ENCODE results near the gene AIG1.
"Not testable (repeated sequence)": the region's sequence is repeated elsewhere in the genome, so short reads cannot be mapped to it uniquely, and the experiment has no call there.

AIG1 gene

GRCh38 chr6:143160439-143161220 is 99.9 kb downstream of the AIG1 start:
- H3K4me3 ChIP-seq (ENCODE audit: low read depth, low read length), result no peak overlapping the region

DNA sequence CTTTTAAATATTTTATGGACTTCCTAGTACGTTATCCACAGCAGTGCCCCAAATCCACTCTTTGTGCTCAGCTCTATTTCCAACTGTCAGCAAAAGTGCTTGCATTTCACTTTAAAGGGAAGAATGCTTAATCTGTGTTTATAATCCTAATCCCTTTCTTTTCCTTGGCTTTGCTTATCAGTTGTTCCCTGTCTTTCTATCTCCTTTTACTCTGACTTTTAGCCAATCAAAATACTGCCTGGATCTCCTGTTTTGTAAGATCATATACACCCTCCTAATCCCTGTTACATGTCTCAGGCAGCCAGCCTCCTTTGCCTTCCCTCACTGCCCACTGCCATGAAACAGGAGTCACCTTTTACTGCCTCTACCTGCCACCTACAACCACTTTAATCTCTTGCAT is 102.9 kb downstream of the AIG1 start:
- no peak overlapping the region for H3K4me3 ChIP-seq (ENCODE audit: low read depth, low read length)

- H3K4me3 ChIP-seq (ENCODE audit: low read depth, low read length), result no peak overlapping the region
Measured at GRCh38 chr6:143164565-143165105, 103.9 kb downstream of the AIG1 start.

GRCh38 chr6:143165315-143165855 is 104.7 kb downstream of the AIG1 start:
- no peak overlapping the region for H3K4me3 ChIP-seq (ENCODE audit: low read depth, low read length)

DNA sequence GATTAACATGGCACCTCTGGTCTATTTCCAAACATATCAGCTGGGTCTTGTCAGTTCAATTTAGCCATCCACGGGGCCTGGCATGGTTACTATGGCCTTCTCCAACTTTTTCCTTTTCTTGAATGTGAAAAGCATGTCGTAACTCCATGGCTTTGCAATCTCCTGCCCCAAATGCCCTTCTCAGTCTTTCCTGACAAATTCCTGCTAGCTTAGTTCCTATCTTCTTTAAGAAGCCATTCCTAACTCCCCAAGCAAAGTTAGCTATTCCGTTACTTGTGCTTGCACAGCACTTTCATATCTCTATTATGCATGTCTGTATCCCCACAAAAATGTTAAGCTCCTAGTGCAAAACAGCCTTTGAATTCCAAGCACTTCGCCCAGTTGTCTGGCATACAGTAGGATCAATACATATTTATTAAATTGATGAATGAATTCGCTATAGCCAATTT is 105.6 kb downstream of the AIG1 start:
- no peak overlapping the region for H3K4me3 ChIP-seq (ENCODE audit: low read depth, low read length)

GRCh38 chr6:143167224-143167623 is 106.5 kb downstream of the AIG1 start:
- no peak overlapping the region for H3K4me3 ChIP-seq (ENCODE audit: low read depth, low read length)

DNA sequence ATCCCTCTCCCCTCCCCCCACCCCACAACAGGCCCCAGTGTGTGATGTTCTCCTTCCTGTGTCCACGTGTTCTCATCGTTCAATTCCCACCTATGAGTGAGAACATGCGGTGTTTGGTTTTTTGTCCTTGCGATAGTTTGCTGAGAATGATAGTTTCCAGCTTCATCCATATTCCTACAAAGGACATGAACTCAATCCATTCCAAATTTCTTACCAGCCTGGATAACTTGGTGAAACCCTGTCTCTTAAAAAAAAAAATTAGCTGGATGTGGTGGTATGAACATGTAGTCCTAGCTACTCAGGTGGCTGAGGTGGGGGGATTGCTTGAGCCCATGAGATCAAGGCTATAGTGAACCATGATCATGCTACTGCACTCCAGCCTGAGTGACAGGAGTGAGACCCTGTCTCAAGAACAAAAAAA is 107.7 kb downstream of the AIG1 start:
- H3K4me3 ChIP-seq (ENCODE audit: low read depth, low read length), result not testable (repeated sequence)

DNA sequence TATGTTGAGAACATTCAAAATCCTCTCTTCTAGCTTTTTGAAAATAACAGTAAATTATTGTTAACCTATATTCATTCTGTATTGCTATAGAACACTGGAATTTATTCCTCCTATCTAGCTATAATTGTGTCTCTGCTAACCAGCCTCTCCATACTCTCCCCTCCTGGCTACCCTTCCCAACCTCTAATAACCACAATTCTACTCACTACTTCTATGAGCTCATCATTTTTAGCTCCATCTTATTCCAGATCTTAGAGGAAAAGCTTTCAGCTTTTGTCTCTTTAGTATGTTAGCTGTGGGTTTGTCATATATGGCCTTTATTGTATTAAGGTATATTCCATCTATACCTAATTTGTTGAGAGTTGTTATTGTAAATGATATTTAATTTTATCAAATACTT is 108.8 kb downstream of the AIG1 start:
- no peak overlapping the region for H3K4me3 ChIP-seq (ENCODE audit: low read depth, low read length)

- H3K4me3 ChIP-seq (ENCODE audit: low read depth, low read length), result no peak overlapping the region
Measured at GRCh38 chr6:143174516-143174915, 113.8 kb downstream of the AIG1 start.

GRCh38 chr6:143174951-143175350 is 114.3 kb downstream of the AIG1 start:
- H3K4me3 ChIP-seq (ENCODE audit: low read depth, low read length), result no peak overlapping the region

- no peak overlapping the region for H3K4me3 ChIP-seq (ENCODE audit: low read depth, low read length)
Measured at GRCh38 chr6:143176090-143177021, 115.7 kb downstream of the AIG1 start.

- no peak overlapping the region for H3K4me3 ChIP-seq (ENCODE audit: low read depth, low read length)
Measured at GRCh38 chr6:143177706-143178105, 117.0 kb downstream of the AIG1 start.

GRCh38 chr6:143179096-143179495 is 118.4 kb downstream of the AIG1 start:
- no peak overlapping the region for H3K4me3 ChIP-seq (ENCODE audit: low read depth, low read length)

- H3K4me3 ChIP-seq (ENCODE audit: low read depth, low read length), result no peak overlapping the region
Measured at GRCh38 chr6:143179901-143180612, 119.4 kb downstream of the AIG1 start.

DNA sequence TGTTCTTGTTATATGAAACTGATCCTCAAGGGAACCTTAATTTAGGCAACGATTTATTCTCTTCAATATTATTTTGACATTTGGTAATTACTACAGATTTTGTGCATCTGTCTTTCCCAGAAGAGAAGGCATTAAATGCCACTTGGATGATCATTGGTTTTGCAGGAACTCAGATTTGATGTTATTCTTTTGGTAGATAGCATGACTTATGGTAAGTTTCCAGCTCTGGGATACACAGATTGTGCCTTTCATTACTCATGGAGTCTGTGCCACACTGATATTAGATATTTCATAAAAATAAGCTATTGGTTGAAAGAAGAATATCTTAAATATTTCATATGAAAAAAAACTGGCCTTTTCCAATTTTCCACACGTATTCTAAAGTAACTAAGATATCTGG is 120.1 kb downstream of the AIG1 start:
- H3K4me3 ChIP-seq (ENCODE audit: low read depth, low read length), result no peak overlapping the region

DNA sequence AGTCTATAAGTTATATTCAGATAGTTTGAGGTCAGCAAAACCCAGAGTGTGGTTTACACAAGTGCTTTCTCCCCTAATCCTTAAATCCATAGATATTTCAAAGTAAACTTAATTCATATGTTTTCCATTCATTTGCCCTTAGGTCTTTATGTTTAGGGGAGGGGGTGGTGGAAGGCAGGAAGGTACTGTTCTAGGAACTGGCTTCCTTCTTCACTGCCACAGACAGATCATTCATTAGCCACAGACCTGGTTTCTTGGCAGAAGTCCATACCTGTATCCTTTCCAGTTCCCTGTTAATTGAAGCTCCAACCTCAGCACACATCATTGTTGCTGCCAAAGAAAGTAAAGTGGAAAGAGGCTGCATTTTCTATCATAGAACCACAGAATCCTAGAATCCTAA is 123.0 kb downstream of the AIG1 start:
- H3K4me3 ChIP-seq (ENCODE audit: low read depth, low read length), result no peak overlapping the region

DNA sequence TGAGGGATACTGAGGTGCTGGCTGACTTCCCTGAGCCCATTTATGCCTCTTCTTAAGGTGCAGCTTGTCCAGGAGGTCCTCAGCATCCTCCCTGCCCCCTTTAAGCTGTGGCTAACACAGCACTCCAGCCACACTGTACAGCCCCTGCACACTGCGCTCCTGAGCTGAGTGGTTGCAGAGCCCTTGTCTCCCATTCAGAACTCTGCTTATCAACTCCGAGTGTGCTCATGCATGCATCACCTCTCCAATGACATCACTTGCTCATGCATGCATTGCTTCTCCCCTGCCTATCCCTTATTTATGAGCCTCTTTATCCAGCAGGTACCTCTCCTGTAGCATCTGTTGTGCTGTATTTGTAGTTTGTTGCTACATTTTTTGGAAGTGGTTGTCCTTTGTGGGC is 124.6 kb downstream of the AIG1 start:
- no peak overlapping the region for H3K4me3 ChIP-seq (ENCODE audit: low read depth, low read length)

DNA sequence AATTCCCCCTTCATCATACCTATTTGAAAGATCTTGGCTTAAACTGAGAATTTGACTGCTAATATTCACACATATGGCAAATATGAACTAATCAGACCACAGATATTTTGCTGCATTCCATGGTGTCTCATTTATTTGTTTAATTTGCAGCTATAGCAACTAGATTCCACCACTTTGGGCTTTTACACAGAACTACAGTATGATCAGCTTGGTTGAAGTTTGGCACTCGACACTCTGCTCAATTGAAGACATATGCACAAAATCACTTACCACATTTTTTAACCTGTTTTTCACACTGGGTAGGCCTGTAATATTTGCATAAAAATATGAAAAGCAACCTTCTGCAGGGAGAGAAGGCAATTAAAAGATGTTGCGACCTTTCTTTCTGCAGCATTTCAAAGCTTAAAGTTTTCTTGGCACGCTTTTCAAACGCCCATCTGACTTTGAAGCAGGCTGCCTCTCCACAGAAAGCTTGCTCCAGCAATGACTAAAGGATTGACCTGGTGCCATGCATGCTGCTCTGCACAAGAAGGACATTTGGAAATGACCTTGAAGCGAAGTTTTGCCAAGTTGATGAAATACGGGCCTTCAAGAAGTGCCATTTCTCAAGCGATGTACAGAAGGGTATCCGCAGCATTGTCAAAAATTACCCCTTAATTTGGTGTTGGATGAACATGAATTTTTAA is 126.7 kb downstream of the AIG1 start:
- H3K4me3 ChIP-seq (ENCODE audit: low read depth, low read length), result no peak overlapping the region

DNA sequence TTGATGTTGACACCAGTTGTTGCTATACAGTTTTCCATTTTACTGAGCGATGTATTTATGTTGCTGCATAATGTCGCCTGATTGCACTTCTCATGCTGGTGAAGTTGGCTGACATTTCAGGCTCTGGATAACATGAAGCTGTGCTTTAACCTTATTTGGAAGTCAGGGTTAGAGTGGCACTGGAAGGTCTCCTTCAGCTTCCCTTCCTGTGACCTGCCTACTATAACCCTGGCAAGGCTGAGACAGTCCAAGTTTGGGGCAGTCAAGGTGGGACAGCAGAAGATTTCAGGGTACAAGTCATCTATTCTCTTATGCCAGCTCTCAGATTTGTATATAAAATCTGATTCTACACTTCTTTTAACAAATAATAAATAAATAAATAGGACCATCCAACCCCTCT is 127.6 kb downstream of the AIG1 start:
- H3K4me3 ChIP-seq (ENCODE audit: low read depth, low read length), result no peak overlapping the region

GRCh38 chr6:143191361-143191760 is 130.7 kb downstream of the AIG1 start:
- H3K4me3 ChIP-seq (ENCODE audit: low read depth, low read length), result no peak overlapping the region
